HepG2 (cell line): ENCODE measurements around the gene DHRS13. TPM values are rescaled to one million over a fixed set of nuclear protein-coding genes. Genes with fewer than 3 reads are reported as not detected.

Source experiments
- ADNP ChIP-seq: sonication (generic); formaldehyde crosslinking; IDR thresholded peaks from 2 replicates; pipeline ENCODE4 v1.4.0; 2020; ENCODE audit warnings: missing genetic modification reagents
- BATF2 ChIP-seq: sonication (generic); formaldehyde crosslinking; IDR thresholded peaks from 2 replicates; pipeline ENCODE4 v1.8.0; 2022; ENCODE audit warnings: mild to moderate bottlenecking, missing genetic modification reagents, moderate library complexity
- EEA1 ChIP-seq: sonication (generic); formaldehyde crosslinking; IDR thresholded peaks from 2 replicates; pipeline ENCODE4 v1.5.1; 2020; ENCODE audit warnings: mild to moderate bottlenecking, missing genetic modification reagents, borderline replicate concordance
- ELF1 ChIP-seq: sonication (generic); formaldehyde crosslinking; IDR thresholded peaks from 2 replicates; pipeline ENCODE4 v1.4.0; 2020; ENCODE audit warnings: missing genetic modification reagents
- HNRNPK ChIP-seq: fragments of 200-400 bp; formaldehyde crosslinking; IDR thresholded peaks from 2 replicates; pipeline ENCODE4 v1.6.1; 2018; ENCODE audit warnings: low read length, low read depth, moderate library complexity, mild to moderate bottlenecking; ENCODE audit not compliant: poor library complexity, severe bottlenecking
- KLF15 ChIP-seq: sonication (generic); formaldehyde crosslinking; IDR thresholded peaks from 2 replicates; pipeline ENCODE4 v1.8.1; 2023; ENCODE audit warnings: borderline replicate concordance, mild to moderate bottlenecking, inconsistent platforms, missing genetic modification reagents, mixed read lengths
- MYPOP ChIP-seq: sonication (generic); formaldehyde crosslinking; IDR thresholded peaks from 2 replicates; pipeline ENCODE4 v1.8.1; 2023; ENCODE audit warnings: mild to moderate bottlenecking, moderate library complexity, missing genetic modification reagents
- NONO ChIP-seq, 2 experiments: fragments of 450-650 bp in 1 of 2; sonication (generic) in 1 of 2; formaldehyde crosslinking in 1 of 2; IDR thresholded peaks in 1 of 2; conservative IDR thresholded peaks in 1 of 2; 2 replicates each; pipeline versions ENCODE4 v1.6.1 to v1.8.0; 2017 to 2022; ENCODE audit warnings: mild to moderate bottlenecking in 1 of 2, missing genetic modification reagents in 1 of 2, moderate library complexity in 1 of 2
- PATZ1 ChIP-seq: sonication (generic); formaldehyde crosslinking; IDR thresholded peaks from 2 replicates; pipeline ENCODE4 v1.4.0; 2020; ENCODE audit warnings: missing genetic modification reagents
- RAD21 ChIP-seq: fragments of 450-650 bp; formaldehyde crosslinking; IDR thresholded peaks from 2 replicates; pipeline ENCODE4 v1.5.0; 2020; ENCODE audit warnings: mild to moderate bottlenecking
- TSC22D2 ChIP-seq: sonication (generic); formaldehyde crosslinking; IDR thresholded peaks from 2 replicates; pipeline ENCODE4 v1.5.1; 2020; ENCODE audit warnings: missing genetic modification reagents, mild to moderate bottlenecking, borderline replicate concordance
- UBTF ChIP-seq: sonication (generic); formaldehyde crosslinking; IDR thresholded peaks from 2 replicates; pipeline ENCODE4 v1.4.0; 2020; ENCODE audit warnings: mild to moderate bottlenecking, missing genetic modification reagents
- ZBTB7B ChIP-seq: sonication (generic); formaldehyde crosslinking; IDR thresholded peaks from 2 replicates; pipeline ENCODE4 v1.4.0; 2020; ENCODE audit warnings: missing genetic modification reagents
- ZMAT3 ChIP-seq: sonication (generic); formaldehyde crosslinking; conservative IDR thresholded peaks from 2 replicates; pipeline ENCODE4 v1.7.0; 2021; ENCODE audit warnings: missing genetic modification reagents
- ZNF841 ChIP-seq: sonication (generic); formaldehyde crosslinking; IDR thresholded peaks from 2 replicates; pipeline ENCODE4 v1.8.1; 2023; ENCODE audit warnings: missing genetic modification reagents, borderline replicate concordance
- polyA plus RNA-seq, 8 experiments: library from polyadenylated mRNA; depleted of rRNA in 3 of 8; stranded (reverse) in 7 of 8; unstranded in 1 of 8; fragments of >200 nt; fragmentation: Illumina TruSeq in 4 of 8; extraction: Trizol in 4 of 8; gene quantifications; 2 replicates each; pipeline versions ENCODE4 v1.2.1 to v1.2.3, GENCODE V29; 2011 to 2016; ENCODE audit warnings: low read depth in 4 of 8, missing spikeins in 1 of 8, mixed read lengths in 1 of 8; ENCODE audit not compliant: insufficient read depth in 1 of 8
- total RNA-seq, 5 experiments: library from RNA; depleted of rRNA; stranded (reverse); fragments of >200 nt; fragmentation: Illumina TruSeq; extraction: Trizol; gene quantifications; 2 replicates each; pipeline ENCODE4 v1.2.3, GENCODE V29; 2016; ENCODE audit warnings: low read depth in 1 of 5
- TF ChIP-seq, protein P1 (sequence below): sonication (generic); formaldehyde crosslinking; IDR thresholded peaks from 2 replicates; pipeline ENCODE4 v1.9.0; 2022; ENCODE audit warnings: missing genetic modification reagents, mild to moderate bottlenecking, borderline replicate concordance
- TF ChIP-seq, protein P2 (sequence below): sonication (generic); formaldehyde crosslinking; IDR thresholded peaks from 2 replicates; pipeline ENCODE4 v1.4.0; 2020; ENCODE audit warnings: missing genetic modification reagents

DHRS13 gene
- total and polyA plus RNA-seq, 2 of the 13 experiments (the other 11 are each of a cell fraction or from before 2014, with no cell fraction given): 11.8 to 12.6 TPM

DNA sequence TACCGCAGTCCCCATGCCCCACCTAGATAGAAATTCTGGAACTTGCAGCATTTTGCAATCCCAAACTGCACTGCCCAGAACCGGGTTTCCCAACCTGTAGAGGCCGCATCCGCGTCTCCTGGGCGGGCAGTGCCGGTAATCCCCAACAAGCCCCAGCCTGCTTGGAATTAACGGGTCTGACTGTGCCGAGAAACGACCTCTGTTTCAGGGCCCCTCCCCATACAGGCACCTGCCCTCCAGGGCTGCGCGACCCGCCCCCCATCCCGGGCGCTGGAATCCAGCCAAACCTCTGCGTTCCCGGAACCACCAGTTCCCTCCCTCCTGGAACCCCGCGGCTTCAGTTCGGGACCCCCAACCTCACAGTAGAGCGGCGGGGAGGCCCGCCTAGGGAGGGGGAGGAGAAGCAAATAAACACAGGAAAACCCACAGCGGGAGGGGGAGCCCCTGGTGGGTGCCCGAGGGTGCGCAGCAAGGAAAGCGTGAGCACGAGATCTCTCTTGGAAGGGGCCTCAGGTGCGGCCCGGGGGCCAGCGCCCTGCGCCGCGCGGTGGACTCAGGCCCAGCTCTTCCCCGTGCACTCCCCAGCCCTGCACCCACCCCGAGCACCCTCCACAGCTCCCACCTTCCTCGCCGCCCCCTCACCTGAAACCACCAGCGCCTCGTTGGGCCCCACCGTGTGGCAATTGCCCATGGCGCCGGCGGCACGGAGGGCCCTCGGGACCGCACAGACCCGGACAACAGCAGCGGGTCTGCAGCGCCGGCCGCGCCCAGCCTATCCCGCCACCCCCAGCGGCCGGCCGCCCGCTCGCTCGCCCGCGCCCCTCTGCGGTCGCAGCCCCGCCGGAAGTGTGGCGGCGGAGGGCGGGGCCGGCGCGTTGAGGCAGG lies 5.8 kb downstream of the DHRS13 start, which contains the start of gene FLOT2 (continued):
- TF ChIP-seq UBTF (CRISPR knock-in tag) (peak; percentile 85), ZBTB7B (CRISPR knock-in tag) (peak; percentile 79), MYPOP (CRISPR knock-in tag) (peak; percentile 31; the same call in 1 of the 2 replicates), ADNP (CRISPR knock-in tag) (0 out of 2 replicates have a peak, but pooled peaks have one; percentile 3), TSC22D2 (no peak), HNRNPK (peak; percentile 60), RAD21 (CRISPR knock-in tag) (peak; percentile 49; the same call in 1 of the 2 replicates), ZNF841 (CRISPR knock-in tag) (peak; percentile 79; the same call in 1 of the 2 replicates), ZMAT3 (CRISPR knock-in tag) (peak; percentile 50; the same call in 1 of the 2 replicates), BATF2 (0 out of 2 replicates have a peak, but pooled peaks have one; percentile 30), EEA1 (CRISPR knock-in tag) (peak; percentile 69; the same call in 1 of the 2 replicates), ELF1 (peak; percentile 56), NONO (IDR thresholded peaks at IDR 0.05) (no peak), NONO (CRISPR knock-in tag; conservative IDR thresholded peaks at IDR 0.05) (peak; percentile 53; the same call in 1 of the 2 replicates), PATZ1 (CRISPR knock-in tag) (peak; percentile 88), KLF15 (CRISPR knock-in tag) (peak; percentile 52; the same call in 1 of the 2 replicates)
- TF ChIP-seq, protein P1, sequence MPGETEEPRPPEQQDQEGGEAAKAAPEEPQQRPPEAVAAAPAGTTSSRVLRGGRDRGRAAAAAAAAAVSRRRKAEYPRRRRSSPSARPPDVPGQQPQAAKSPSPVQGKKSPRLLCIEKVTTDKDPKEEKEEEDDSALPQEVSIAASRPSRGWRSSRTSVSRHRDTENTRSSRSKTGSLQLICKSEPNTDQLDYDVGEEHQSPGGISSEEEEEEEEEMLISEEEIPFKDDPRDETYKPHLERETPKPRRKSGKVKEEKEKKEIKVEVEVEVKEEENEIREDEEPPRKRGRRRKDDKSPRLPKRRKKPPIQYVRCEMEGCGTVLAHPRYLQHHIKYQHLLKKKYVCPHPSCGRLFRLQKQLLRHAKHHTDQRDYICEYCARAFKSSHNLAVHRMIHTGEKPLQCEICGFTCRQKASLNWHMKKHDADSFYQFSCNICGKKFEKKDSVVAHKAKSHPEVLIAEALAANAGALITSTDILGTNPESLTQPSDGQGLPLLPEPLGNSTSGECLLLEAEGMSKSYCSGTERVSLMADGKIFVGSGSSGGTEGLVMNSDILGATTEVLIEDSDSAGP: peak; percentile 57; the same call in 1 of the 2 replicates
- TF ChIP-seq, protein P2, sequence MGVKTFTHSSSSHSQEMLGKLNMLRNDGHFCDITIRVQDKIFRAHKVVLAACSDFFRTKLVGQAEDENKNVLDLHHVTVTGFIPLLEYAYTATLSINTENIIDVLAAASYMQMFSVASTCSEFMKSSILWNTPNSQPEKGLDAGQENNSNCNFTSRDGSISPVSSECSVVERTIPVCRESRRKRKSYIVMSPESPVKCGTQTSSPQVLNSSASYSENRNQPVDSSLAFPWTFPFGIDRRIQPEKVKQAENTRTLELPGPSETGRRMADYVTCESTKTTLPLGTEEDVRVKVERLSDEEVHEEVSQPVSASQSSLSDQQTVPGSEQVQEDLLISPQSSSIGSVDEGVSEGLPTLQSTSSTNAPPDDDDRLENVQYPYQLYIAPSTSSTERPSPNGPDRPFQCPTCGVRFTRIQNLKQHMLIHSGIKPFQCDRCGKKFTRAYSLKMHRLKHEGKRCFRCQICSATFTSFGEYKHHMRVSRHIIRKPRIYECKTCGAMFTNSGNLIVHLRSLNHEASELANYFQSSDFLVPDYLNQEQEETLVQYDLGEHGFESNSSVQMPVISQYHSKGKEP: no peak
